H1 (cell line): Measurements from ENCODE around the gene AZGP1. TPM values are rescaled to one million over a fixed set of nuclear protein-coding genes. Genes with fewer than 3 reads are reported as not detected.

ENCODE experiments used
- NANOG ChIP-seq: IDR thresholded peaks from 2 replicates; pipeline ENCODE4 v1.6.1; 2011; ENCODE audit warnings: low read length, low read depth, mild to moderate bottlenecking, inconsistent platforms; ENCODE audit not compliant: insufficient read depth, poor library complexity, severe bottlenecking
- PHF8 ChIP-seq: fragments of 200-600 bp; sonication (generic); conservative IDR thresholded peaks from 2 replicates; pipeline ENCODE4 v1.7.1; 2012; ENCODE audit warnings: low read depth, mild to moderate bottlenecking, inconsistent platforms, low read length, moderate library complexity
- TAF1 ChIP-seq: IDR thresholded peaks from 2 replicates; pipeline ENCODE4 v1.6.1; 2011; ENCODE audit warnings: mild to moderate bottlenecking, low read depth, low read length
- TCF12 ChIP-seq: IDR thresholded peaks from 2 replicates; pipeline ENCODE4 v1.6.1; 2011; ENCODE audit warnings: low read depth, mild to moderate bottlenecking, low read length
- polyA plus RNA-seq, 7 experiments: library from polyadenylated mRNA; depleted of rRNA in 3 of 7; stranded (reverse) in 5 of 7; unstranded in 2 of 7; fragments of >200 nt in 5 of 7; fragments of 200-250 nt in 2 of 7; gene quantifications; 1 replicate in 5 of 7; 2 replicates in 1 of 7; 4 replicates in 1 of 7; pipeline versions ENCODE4 v1.2.1 to v1.2.3, GENCODE V29; 2011 to 2013; ENCODE audit warnings: missing spikeins in 2 of 7, mixed read lengths in 2 of 7
- total RNA-seq: library from RNA; stranded (reverse); fragmentation: NEBNext Ultra II Directional; extraction: Animal tissue kit (Norgen Biotek cat#: 25700); gene quantifications from 2 replicates; pipeline ENCODE4 v1.2.1, GENCODE V29; 2021
- TF ChIP-seq, protein P1 (sequence below): fragments of 300-600 bp; sonication (generic); IDR thresholded peaks from 2 replicates; pipeline ENCODE4 v1.7.1; 2012; ENCODE audit warnings: low read length, moderate library complexity, mild to moderate bottlenecking, inconsistent platforms; ENCODE audit not compliant: insufficient replicate concordance

AZGP1 gene
- total and polyA plus RNA-seq, 2 of the 8 experiments (the other 6 are each of a cell fraction or from before 2014, with no cell fraction given): 0.52 to 0.68 TPM

DNA sequence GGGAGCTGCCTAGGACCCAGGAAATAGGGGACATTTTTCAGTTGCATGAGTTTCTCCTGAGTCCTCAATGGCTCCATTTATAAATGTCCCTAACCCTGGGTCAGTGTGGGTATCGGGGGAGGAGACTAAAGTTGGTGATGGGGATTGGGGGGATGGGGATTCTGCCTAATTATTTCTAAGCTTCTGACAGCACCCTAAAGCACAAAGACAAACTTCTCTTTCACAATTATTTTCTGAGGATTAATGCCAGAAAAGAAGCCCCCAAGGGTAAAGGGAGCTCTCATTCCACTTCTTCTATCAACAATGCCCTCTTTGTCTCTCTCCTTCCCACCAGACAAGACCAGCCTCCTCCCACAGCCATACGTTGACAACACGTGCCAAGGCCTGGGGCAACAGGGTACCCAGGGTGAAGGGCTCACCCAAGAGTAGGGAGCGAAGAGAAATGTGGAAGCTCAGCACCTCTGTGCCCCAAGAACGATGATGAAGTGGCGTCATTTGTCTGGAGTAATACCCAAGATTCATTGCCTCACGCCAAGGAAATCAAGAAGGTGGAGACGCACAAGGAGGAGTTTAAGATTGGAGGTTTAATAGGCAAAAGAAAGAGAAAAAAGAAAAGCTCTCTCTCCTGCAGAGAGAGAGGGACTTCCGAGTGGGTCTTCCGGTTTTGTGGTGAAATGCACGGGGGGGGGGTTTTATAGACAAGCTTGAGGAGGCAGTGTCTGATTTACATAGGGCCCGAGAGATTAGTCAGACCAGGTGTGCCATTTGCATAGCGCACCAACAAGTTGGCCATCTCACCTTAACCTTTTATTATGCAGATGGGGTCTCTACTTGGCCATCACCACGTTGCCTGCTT is 32.0 kb downstream of the AZGP1 start (continued):
- TF ChIP-seq, protein P1, sequence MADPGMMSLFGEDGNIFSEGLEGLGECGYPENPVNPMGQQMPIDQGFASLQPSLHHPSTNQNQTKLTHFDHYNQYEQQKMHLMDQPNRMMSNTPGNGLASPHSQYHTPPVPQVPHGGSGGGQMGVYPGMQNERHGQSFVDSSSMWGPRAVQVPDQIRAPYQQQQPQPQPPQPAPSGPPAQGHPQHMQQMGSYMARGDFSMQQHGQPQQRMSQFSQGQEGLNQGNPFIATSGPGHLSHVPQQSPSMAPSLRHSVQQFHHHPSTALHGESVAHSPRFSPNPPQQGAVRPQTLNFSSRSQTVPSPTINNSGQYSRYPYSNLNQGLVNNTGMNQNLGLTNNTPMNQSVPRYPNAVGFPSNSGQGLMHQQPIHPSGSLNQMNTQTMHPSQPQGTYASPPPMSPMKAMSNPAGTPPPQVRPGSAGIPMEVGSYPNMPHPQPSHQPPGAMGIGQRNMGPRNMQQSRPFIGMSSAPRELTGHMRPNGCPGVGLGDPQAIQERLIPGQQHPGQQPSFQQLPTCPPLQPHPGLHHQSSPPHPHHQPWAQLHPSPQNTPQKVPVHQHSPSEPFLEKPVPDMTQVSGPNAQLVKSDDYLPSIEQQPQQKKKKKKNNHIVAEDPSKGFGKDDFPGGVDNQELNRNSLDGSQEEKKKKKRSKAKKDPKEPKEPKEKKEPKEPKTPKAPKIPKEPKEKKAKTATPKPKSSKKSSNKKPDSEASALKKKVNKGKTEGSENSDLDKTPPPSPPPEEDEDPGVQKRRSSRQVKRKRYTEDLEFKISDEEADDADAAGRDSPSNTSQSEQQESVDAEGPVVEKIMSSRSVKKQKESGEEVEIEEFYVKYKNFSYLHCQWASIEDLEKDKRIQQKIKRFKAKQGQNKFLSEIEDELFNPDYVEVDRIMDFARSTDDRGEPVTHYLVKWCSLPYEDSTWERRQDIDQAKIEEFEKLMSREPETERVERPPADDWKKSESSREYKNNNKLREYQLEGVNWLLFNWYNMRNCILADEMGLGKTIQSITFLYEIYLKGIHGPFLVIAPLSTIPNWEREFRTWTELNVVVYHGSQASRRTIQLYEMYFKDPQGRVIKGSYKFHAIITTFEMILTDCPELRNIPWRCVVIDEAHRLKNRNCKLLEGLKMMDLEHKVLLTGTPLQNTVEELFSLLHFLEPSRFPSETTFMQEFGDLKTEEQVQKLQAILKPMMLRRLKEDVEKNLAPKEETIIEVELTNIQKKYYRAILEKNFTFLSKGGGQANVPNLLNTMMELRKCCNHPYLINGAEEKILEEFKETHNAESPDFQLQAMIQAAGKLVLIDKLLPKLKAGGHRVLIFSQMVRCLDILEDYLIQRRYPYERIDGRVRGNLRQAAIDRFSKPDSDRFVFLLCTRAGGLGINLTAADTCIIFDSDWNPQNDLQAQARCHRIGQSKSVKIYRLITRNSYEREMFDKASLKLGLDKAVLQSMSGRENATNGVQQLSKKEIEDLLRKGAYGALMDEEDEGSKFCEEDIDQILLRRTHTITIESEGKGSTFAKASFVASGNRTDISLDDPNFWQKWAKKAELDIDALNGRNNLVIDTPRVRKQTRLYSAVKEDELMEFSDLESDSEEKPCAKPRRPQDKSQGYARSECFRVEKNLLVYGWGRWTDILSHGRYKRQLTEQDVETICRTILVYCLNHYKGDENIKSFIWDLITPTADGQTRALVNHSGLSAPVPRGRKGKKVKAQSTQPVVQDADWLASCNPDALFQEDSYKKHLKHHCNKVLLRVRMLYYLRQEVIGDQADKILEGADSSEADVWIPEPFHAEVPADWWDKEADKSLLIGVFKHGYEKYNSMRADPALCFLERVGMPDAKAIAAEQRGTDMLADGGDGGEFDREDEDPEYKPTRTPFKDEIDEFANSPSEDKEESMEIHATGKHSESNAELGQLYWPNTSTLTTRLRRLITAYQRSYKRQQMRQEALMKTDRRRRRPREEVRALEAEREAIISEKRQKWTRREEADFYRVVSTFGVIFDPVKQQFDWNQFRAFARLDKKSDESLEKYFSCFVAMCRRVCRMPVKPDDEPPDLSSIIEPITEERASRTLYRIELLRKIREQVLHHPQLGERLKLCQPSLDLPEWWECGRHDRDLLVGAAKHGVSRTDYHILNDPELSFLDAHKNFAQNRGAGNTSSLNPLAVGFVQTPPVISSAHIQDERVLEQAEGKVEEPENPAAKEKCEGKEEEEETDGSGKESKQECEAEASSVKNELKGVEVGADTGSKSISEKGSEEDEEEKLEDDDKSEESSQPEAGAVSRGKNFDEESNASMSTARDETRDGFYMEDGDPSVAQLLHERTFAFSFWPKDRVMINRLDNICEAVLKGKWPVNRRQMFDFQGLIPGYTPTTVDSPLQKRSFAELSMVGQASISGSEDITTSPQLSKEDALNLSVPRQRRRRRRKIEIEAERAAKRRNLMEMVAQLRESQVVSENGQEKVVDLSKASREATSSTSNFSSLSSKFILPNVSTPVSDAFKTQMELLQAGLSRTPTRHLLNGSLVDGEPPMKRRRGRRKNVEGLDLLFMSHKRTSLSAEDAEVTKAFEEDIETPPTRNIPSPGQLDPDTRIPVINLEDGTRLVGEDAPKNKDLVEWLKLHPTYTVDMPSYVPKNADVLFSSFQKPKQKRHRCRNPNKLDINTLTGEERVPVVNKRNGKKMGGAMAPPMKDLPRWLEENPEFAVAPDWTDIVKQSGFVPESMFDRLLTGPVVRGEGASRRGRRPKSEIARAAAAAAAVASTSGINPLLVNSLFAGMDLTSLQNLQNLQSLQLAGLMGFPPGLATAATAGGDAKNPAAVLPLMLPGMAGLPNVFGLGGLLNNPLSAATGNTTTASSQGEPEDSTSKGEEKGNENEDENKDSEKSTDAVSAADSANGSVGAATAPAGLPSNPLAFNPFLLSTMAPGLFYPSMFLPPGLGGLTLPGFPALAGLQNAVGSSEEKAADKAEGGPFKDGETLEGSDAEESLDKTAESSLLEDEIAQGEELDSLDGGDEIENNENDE: no peak
- TF ChIP-seq TCF12 (peak; percentile 98), NANOG (peak; percentile 38), TAF1 (peak; percentile 67), PHF8 (0 out of 2 replicates have a peak, but pooled peaks have one; percentile 24)
